ENCODE data around the gene PITPNB.

PITPNB gene

GRCh38 chr22:27880778-27881394, 38.2 kb downstream of the PITPNB start:
- DNase-seq (ENCODE audit: low read depth in 3 of 3): no peak

- no peak for DNase-seq (ENCODE audit: low read depth in 3 of 3)
These were observed 39.1 kb downstream of the PITPNB start for GRCh38 chr22:27879923-27880322.

GRCh38 chr22:27878541-27878940, 40.5 kb downstream of the PITPNB start:
- no peak for DNase-seq (ENCODE audit: low read depth in 3 of 3)

- no peak for DNase-seq (ENCODE audit: low read depth in 3 of 3)
These were observed 41.6 kb downstream of the PITPNB start for GRCh38 chr22:27877501-27877900.

- DNase-seq (ENCODE audit: low read depth in 3 of 3): no peak
These were observed 42.4 kb downstream of the PITPNB start for GRCh38 chr22:27876684-27877083.

GRCh38 chr22:27875951-27876350, 43.1 kb downstream of the PITPNB start:
- DNase-seq (ENCODE audit: low read depth in 3 of 3): no peak

GRCh38 chr22:27874764-27875163, 44.3 kb downstream of the PITPNB start:
- DNase-seq (ENCODE audit: low read depth in 3 of 3): no peak

GRCh38 chr22:27874185-27874584, 44.9 kb downstream of the PITPNB start:
- no peak for DNase-seq (ENCODE audit: low read depth in 3 of 3)

- no peak for DNase-seq (ENCODE audit: low read depth in 3 of 3)
These were observed 45.6 kb downstream of the PITPNB start for GRCh38 chr22:27873472-27873871.

GRCh38 chr22:27872488-27872887, 46.6 kb downstream of the PITPNB start:
- no peak for DNase-seq (ENCODE audit: low read depth in 3 of 3)

GRCh38 chr22:27871306-27872014, 47.6 kb downstream of the PITPNB start:
- DNase-seq (ENCODE audit: low read depth in 3 of 3): no peak

- no peak for DNase-seq (ENCODE audit: low read depth in 3 of 3)
These were observed 48.5 kb downstream of the PITPNB start for GRCh38 chr22:27870234-27871191.

- no peak for DNase-seq (ENCODE audit: low read depth in 3 of 3)
These were observed 50.2 kb downstream of the PITPNB start for GRCh38 chr22:27868732-27869282.

GRCh38 chr22:27867953-27868731, 50.9 kb downstream of the PITPNB start:
- DNase-seq (ENCODE audit: low read depth in 3 of 3): no peak

- no peak for DNase-seq (ENCODE audit: low read depth in 3 of 3)
These were observed 51.7 kb downstream of the PITPNB start for GRCh38 chr22:27867085-27867952.

GRCh38 chr22:27866135-27867084, 52.6 kb downstream of the PITPNB start:
- DNase-seq (ENCODE audit: low read depth in 3 of 3): no peak

- no peak for DNase-seq (ENCODE audit: low read depth in 3 of 3)
These were observed 53.6 kb downstream of the PITPNB start for GRCh38 chr22:27865496-27865895.

GRCh38 chr22:27863556-27863955, 55.5 kb downstream of the PITPNB start:
- DNase-seq (ENCODE audit: low read depth in 3 of 3): no peak

GRCh38 chr22:27863001-27863400, 56.1 kb downstream of the PITPNB start:
- DNase-seq (ENCODE audit: low read depth in 3 of 3): no peak

Data from stimulated activated CD4-positive, alpha-beta T cell treated with anti-CD3 and anti-CD28 coated beads, TNF-alpha, amount 100 ng/mL, for 4 hours (primary cell).